Stimulated activated naive B cell treated with anti-CD40 and anti-IgM and Interleukin-4, amounts not matched to agents 10 μg/mL and 1 μg/mL and 100 μg/mL, for 72 hours (primary cell): Measurements from ENCODE around the gene KATNAL1.

ENCODE experiments used
- ATAC-seq, 2 donors: fragments of 150-1000 bp; cut with Tn5 transposase; replicated peaks; 2 replicates each; pipeline ENCODE4 v1.10.0; 2021; ENCODE audit warnings: moderate library complexity in 1 of 2
- DNase-seq: peaks from one replicate; pipeline ENCODE4 v3.0.0; 2021
- H3K27ac Mint-ChIP-seq: one replicate; pipeline ENCODE4 v1.8.0; 2022; ENCODE audit warnings: mild to moderate bottlenecking, mixed read lengths
- H3K27me3 Mint-ChIP-seq, 2 donors: one replicate each; pipeline ENCODE4 v1.8.0; 2022; ENCODE audit warnings: mixed read lengths in 2 of 2
- H3K36me3 Mint-ChIP-seq, 2 donors: one replicate each; pipeline ENCODE4 v1.8.0; 2022; ENCODE audit warnings: mixed read lengths in 2 of 2, mild to moderate bottlenecking in 1 of 2
- H3K4me1 Mint-ChIP-seq, 2 donors: one replicate each; pipeline ENCODE4 v1.8.0; 2022; ENCODE audit warnings: mixed read lengths in 2 of 2, mild to moderate bottlenecking in 1 of 2
- H3K4me3 Mint-ChIP-seq, 2 donors: one replicate each; pipeline ENCODE4 v1.8.0; 2022; ENCODE audit warnings: mild to moderate bottlenecking in 2 of 2, mixed read lengths in 2 of 2, moderate library complexity in 1 of 2
- H3K9me3 Mint-ChIP-seq, 2 donors: one replicate each; pipeline ENCODE4 v1.8.0; 2022; ENCODE audit warnings: mixed read lengths in 2 of 2, mild to moderate bottlenecking in 1 of 2

KATNAL1 gene

DNA sequence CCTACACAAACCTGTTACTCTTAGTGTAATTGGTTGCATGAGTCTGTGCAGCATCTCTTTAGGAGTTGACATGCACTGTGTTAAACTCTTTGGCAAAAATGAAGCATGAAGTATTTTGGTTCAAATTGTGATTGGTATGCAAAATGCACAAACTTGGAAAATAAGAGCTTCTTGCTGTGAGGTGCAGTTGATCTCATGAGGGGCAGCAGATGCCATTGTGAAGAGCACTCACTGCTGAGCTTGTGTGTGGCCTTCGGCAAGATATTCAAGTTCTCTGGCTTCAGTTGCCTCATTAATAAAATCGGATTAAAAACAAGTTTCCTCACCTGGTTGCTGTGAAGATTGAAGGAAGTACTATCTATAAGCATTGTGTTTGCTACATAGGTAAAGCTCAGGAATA lies 142.3 kb downstream of the KATNAL1 start:
- H3K36me3 Mint-ChIP-seq, result peaks cover 0 to 4% of the 10 kb centered on the region in 2 donors
- H3K9me3 Mint-ChIP-seq, result peaks cover 2 to 3% of the 10 kb centered on the region in 2 donors
- no peak overlapping the region for H3K4me3 Mint-ChIP-seq
- H3K27ac Mint-ChIP-seq, result no peak overlapping the region
- DNase-seq, result no peak
- H3K27me3 Mint-ChIP-seq, result peaks cover 0 to 3% of the 10 kb centered on the region in 2 donors
- no peak for ATAC-seq
- peaks cover 0 to 8% of the 10 kb centered on the region in 2 donors for H3K4me1 Mint-ChIP-seq

DNA sequence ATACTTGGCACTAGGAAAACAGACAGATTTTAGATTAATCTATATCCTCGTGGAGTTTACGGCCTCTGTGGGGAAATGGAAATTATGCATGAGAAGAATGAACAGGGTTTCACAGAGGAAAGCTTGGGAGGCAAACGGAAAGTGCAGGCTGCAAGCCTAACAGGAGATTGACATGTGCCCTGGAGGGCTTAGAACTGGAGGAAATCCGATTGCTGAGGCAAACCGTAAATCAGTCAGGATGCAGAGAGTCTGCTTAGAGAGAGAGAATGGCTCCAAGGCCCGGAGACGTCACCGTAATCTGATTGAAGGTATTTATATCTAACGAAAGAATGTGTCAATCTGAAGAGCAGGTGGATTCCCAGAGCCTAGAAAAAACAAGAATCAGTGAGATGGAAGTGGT lies 143.2 kb downstream of the KATNAL1 start:
- Mint-ChIP-seq H3K4me3 (no peak overlapping the region), H3K4me1 (peaks cover 6 to 12% of the 10 kb centered on the region in 2 donors), H3K36me3 (peaks cover 0 to 4% of the 10 kb centered on the region in 2 donors), H3K9me3 (peaks cover 2 to 3% of the 10 kb centered on the region in 2 donors), H3K27me3 (peaks cover 0 to 3% of the 10 kb centered on the region in 2 donors), H3K27ac (no peak overlapping the region)
- DNase-seq (no peak), ATAC-seq (no peak)

DNA sequence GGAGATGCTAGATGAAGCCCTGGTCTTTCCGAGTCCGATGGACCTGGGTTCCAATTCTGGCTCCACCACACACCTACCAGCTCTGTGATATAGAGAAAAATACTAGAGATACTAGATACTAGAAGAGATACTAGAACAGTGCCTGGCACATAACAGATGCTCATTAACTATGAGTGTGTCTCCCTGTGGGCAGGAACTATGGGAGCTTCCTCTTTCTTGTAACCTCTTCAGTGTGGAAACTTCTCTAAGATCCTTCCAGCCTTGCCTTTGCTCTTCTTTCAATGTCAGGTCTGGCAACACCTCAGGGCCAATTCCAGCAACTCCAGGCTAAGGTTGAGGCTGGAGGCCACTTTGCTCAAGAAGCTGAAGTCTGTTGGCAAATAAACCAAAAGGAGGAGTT lies 143.9 kb downstream of the KATNAL1 start:
- Mint-ChIP-seq H3K27me3 (peaks cover 0 to 3% of the 10 kb centered on the region in 2 donors), H3K4me1 (peaks cover 13 to 14% of the 10 kb centered on the region in 2 donors), H3K27ac (no peak overlapping the region), H3K4me3 (no peak overlapping the region), H3K36me3 (peaks cover 0 to 4% of the 10 kb centered on the region in 2 donors), H3K9me3 (peaks cover 2 to 3% of the 10 kb centered on the region in 2 donors)
- DNase-seq (no peak), ATAC-seq (peak; percentile 34 to 45)

DNA sequence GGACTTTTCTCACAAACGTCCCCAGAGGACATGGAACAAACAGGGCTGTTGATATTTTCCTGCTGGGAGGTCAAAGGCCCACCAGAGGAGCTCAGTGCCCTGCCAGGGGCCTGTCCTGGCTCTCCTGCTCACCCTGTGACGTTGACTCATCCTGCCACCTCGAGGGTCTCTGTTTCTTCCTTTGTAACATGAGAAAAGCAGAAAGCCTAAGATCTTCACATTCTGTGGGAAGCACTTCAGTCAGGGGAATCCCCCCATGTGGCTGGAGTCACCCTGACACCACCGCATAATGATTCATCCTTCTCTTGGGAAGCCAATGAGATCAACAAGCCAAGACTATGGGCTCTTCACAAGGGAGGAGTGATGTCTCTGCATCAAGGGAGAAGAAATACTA lies 147.9 kb downstream of the KATNAL1 start:
- Mint-ChIP-seq H3K36me3 (peaks cover 0 to 4% of the 10 kb centered on the region in 2 donors), H3K4me3 (peak overlapping the region in 1 of 2 donors; percentile 17), H3K27me3 (peaks cover 0 to 8% of the 10 kb centered on the region in 2 donors), H3K4me1 (peaks cover 15 to 32% of the 10 kb centered on the region in 2 donors), H3K9me3 (peaks cover 2 to 3% of the 10 kb centered on the region in 2 donors), H3K27ac (peak overlapping the region; percentile 77)
- no peak for DNase-seq
- peak; percentile 80 to 81 for ATAC-seq

DNA sequence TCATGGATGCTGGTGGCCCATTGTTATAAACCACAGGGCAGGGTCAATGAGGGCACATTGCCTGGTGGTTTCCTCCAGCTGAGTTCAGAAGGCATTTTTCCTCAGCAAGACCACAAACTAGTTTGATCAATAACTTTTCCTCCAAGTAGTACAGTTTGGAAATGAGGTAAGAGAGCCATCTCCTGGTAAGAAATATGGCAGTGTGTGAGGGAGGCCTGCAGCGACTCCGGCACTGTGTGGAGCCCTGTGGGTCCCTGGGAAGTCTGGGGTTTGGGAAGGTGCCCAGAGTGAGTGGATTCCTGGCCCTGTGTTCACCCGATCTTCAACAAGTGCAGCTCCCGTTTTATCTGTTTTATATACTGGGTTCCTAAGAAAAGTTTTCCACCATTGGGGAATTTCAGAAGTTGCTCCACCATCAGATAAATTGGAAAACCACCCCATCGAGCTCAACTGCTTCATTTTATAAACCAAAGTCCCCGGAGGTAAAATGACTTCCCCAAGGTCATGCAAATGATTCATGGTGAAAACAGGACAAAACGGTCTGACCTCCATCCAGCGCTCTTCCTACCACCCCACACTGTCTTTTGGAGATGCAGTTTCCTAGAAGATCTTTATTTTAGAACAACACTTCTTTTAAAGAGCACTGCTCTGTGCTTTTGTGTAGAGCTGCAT lies 148.4 kb downstream of the KATNAL1 start:
- ATAC-seq, result peak; percentile 14 to 41
- Mint-ChIP-seq H3K36me3 (peaks cover 0 to 4% of the 10 kb centered on the region in 2 donors), H3K27me3 (peaks cover 0 to 8% of the 10 kb centered on the region in 2 donors), H3K27ac (peak overlapping the region; percentile 77), H3K4me1 (peaks cover 15 to 30% of the 10 kb centered on the region in 2 donors), H3K9me3 (peaks cover 2 to 3% of the 10 kb centered on the region in 2 donors), H3K4me3 (peak overlapping the region in 1 of 2 donors; percentile 17)
- no peak for DNase-seq

DNA sequence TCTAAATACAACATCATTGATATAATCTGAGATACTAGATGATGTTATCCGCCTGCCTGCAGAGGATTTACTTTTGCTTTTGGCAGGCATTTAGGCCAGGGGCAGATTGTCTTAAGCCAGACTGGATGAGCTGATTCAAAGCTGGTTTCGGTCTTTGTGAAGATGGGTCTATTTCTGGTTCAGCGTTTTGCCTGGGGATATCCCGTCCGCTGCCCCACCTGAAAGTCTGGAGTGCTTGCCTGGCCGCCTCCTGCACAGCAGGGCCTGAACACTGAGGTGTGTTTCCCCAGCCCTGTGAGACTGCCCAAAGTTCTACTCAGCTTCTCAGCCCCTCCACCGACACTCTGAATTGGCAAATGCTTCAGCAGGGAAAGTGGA lies 149.7 kb downstream of the KATNAL1 start:
- Mint-ChIP-seq H3K9me3 (peaks cover under 1% of the 10 kb centered on the region in 2 donors), H3K27me3 (peaks cover 0 to 6% of the 10 kb centered on the region in 2 donors), H3K36me3 (peaks cover 0 to 1% of the 10 kb centered on the region in 2 donors), H3K4me1 (peaks cover 15 to 29% of the 10 kb centered on the region in 2 donors), H3K27ac (no peak overlapping the region), H3K4me3 (no peak overlapping the region)
- ATAC-seq (peak in 1 of 2 donors; percentile 30), DNase-seq (no peak)

DNA sequence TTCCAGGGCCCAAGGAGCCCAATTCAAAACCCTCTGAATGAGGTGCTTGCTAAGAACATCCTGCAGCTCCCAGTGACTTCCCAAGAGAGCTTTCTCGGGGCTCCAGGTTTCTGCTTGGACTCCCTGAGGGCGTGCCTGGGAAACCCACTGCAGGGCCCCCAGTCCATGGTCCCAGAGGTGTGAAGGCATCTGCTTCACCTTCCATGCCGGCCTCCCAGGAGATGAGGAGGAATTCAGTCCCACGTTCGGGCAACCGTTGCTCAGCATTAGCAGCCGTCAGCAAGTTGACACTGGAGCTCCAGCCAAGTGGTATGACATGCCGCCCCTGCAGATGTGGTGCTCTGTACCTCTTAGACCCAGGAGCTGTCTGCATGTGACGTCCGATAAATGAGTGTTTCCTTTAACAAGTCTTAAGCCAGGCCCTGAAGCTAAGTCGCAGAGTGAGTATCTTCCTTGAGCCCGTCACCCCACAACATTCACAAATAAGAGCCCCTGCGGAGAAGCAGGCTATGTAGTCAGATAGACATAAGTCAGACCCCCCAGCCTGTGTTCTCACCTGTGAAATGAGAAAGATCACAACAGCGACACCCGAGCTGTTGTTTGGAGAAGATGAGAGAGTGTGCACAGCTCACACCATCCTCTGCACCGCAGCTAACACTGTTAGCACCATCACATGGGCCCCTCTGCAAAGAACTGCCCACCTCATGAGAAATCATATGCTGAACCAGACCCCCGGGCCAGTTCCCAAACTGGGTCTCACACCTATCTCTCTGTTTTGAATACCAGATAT lies 150.3 kb downstream of the KATNAL1 start:
- Mint-ChIP-seq H3K36me3 (no peaks in the 10 kb centered on the region), H3K27ac (no peak overlapping the region), H3K4me3 (peak overlapping the region in 1 of 2 donors; percentile 2), H3K27me3 (peaks cover 0 to 5% of the 10 kb centered on the region in 2 donors), H3K4me1 (peaks cover 15 to 29% of the 10 kb centered on the region in 2 donors), H3K9me3 (no peaks in the 10 kb centered on the region)
- DNase-seq (no peak), ATAC-seq (no peak)

DNA sequence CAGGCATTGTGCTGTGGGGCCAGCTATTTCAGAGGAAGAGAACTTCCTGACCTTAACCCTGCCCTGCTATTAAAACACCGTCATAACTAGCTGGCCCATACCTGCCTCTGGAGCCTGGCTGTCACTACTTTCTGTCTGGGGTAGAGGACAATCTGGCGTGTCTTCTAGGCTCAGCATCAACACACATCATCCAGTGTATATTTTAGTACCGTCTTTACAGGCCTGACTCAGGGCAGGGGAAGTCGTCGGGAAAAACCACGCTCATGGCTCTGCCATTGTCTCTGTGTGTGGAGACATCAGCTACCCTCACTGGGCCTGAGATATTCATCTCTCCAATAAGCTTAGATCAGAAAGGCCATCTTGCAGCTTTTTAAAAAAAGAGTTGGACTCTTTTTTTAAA lies 151.1 kb downstream of the KATNAL1 start:
- peaks cover 0 to 5% of the 10 kb centered on the region in 2 donors for H3K27me3 Mint-ChIP-seq
- H3K4me1 Mint-ChIP-seq, result peaks cover 15 to 29% of the 10 kb centered on the region in 2 donors
- no peak overlapping the region for H3K4me3 Mint-ChIP-seq
- ATAC-seq (peak in 1 of 2 donors; percentile 11), DNase-seq (no peak)
- H3K36me3 Mint-ChIP-seq, result no peaks in the 10 kb centered on the region
- no peaks in the 10 kb centered on the region for H3K9me3 Mint-ChIP-seq
- no peak overlapping the region for H3K27ac Mint-ChIP-seq

DNA sequence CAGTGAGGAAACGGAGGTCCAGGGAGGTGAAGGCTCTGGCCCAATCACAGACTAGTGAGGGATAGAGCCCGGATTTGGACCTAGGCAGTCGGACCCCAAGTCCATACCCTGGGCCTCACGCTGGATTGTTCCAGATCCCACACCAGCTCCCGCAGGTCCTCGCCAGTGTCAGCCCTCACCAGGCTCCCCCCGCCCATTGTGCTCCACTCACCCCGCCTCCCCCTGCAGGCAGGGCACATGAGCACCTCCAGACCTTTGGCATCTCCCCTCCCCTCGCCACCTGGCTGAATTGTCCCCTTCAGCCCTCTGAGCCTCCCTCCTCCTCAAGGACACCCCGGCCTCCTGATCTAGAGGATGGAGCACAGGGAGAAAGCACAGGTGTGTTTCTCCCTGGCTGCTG lies 152.4 kb downstream of the KATNAL1 start:
- ATAC-seq (no peak), DNase-seq (no peak)
- Mint-ChIP-seq H3K4me3 (no peak overlapping the region), H3K36me3 (no peaks in the 10 kb centered on the region), H3K9me3 (no peaks in the 10 kb centered on the region), H3K27me3 (peaks cover 0 to 5% of the 10 kb centered on the region in 2 donors), H3K27ac (no peak overlapping the region), H3K4me1 (peaks cover 15 to 27% of the 10 kb centered on the region in 2 donors)

DNA sequence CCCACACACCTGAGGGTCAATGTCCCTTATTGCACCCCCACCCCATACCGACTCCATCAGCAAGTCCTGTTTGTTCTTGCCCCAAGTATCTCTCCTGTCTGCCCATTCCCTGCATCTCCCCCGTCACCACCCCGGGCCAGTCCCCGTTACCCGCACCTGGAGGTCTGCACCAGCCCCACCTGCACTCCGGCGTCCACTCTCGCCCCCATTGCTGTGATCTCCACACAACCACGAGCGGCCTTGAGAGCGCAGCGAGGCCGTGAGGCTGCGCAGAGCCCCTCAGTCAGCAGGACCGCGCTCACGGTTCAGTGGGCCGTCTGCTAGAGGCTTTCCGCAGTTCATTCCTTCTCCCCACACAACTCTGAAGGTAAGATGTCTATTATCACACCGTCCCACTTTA lies 152.8 kb downstream of the KATNAL1 start:
- no peak overlapping the region for H3K4me3 Mint-ChIP-seq
- DNase-seq, result no peak
- no peak overlapping the region for H3K27ac Mint-ChIP-seq
- H3K9me3 Mint-ChIP-seq, result no peaks in the 10 kb centered on the region
- no peak for ATAC-seq
- peaks cover 12 to 26% of the 10 kb centered on the region in 2 donors for H3K4me1 Mint-ChIP-seq
- no peaks in the 10 kb centered on the region for H3K36me3 Mint-ChIP-seq
- H3K27me3 Mint-ChIP-seq, result peaks cover 0 to 5% of the 10 kb centered on the region in 2 donors

DNA sequence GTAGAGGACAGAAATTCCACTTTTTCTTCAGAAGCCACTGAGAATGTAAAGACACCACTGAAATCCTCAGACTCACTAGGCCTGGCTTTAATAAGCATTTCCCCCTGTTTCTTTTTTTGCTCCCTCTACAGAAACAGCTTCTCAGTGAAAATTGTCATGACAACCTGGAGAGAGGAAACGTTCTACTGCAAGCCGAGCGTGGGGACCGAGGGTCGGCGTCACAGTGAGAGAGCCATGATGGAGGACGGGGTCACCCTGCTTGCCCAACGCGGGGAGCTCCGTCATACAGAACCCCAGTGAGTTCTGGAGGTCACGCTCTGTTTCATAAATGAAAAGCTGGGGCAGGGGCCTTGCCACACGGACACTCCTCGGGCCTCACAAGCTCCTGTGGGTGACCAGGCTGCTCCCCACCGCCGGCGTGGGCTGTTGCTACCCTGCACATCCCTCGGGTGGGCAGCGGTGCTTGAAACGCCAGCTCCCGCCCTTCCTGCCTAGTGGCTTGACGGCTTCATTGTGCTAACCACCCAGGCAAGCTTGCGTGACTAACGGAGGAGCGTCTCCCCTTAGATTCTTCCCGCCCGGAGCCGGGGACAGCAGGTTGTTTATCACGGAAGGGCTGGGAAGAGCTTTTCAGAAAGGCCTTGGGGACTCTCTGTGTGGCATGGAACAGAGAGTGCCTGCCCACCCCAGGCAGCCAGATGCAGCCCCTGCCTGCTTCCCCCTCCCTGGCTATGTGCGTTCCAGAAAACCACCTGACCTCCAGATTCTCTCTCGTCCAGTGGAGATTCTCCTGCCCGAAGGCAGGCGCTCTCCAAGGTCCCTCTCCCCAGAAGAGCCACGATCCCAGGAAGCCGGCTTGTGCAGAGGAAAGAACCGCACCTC lies 153.6 kb downstream of the KATNAL1 start:
- H3K9me3 Mint-ChIP-seq, result no peaks in the 10 kb centered on the region
- DNase-seq (no peak), ATAC-seq (peak in 1 of 2 donors; percentile 35)
- no peak overlapping the region for H3K27ac Mint-ChIP-seq
- H3K27me3 Mint-ChIP-seq, result peaks cover 0 to 5% of the 10 kb centered on the region in 2 donors
- H3K4me1 Mint-ChIP-seq, result peaks cover 5 to 21% of the 10 kb centered on the region in 2 donors
- no peaks in the 10 kb centered on the region for H3K36me3 Mint-ChIP-seq
- H3K4me3 Mint-ChIP-seq, result no peak overlapping the region
